AG04449 (cell line): ENCODE data around the gene SH3GL2.

Experiments used
- CTCF ChIA-PET: fragments of 350-600 bp; formaldehyde crosslinking; extraction: SDS; loops from one replicate; lab custom pipeline; 2021; ENCODE audit warnings: antibody characterized with exemption; lab: Yijun Ruan, JAX
- POLR2A ChIA-PET: fragments of 400-600, 350-600 bp; formaldehyde crosslinking; extraction: SDS; loops from one replicate; lab custom pipeline; 2020; ENCODE audit warnings: antibody characterized with exemption, inconsistent platforms; lab: Yijun Ruan, JAX
- DNase-seq: peaks from one replicate; pipeline ENCODE4 v3.0.0-alpha.2; 2010; ENCODE audit warnings: low read depth, low spot score
- H3K4me3 ChIP-seq: 2 replicates; pipeline ENCODE4 v1.5.1; 2011; ENCODE audit warnings: low read depth, mild to moderate bottlenecking, control low read depth, low read length
- TF ChIP-seq, protein P1 (sequence below): IDR thresholded peaks from one replicate; pipeline ENCODE4 v1.5.1; 2011; ENCODE audit warnings: mild to moderate bottlenecking, moderate library complexity, low read length, control low read depth, inconsistent platforms; ENCODE audit not compliant: insufficient read depth; ENCODE audit errors: missing control alignments

The SH3GL2 gene

DNA sequence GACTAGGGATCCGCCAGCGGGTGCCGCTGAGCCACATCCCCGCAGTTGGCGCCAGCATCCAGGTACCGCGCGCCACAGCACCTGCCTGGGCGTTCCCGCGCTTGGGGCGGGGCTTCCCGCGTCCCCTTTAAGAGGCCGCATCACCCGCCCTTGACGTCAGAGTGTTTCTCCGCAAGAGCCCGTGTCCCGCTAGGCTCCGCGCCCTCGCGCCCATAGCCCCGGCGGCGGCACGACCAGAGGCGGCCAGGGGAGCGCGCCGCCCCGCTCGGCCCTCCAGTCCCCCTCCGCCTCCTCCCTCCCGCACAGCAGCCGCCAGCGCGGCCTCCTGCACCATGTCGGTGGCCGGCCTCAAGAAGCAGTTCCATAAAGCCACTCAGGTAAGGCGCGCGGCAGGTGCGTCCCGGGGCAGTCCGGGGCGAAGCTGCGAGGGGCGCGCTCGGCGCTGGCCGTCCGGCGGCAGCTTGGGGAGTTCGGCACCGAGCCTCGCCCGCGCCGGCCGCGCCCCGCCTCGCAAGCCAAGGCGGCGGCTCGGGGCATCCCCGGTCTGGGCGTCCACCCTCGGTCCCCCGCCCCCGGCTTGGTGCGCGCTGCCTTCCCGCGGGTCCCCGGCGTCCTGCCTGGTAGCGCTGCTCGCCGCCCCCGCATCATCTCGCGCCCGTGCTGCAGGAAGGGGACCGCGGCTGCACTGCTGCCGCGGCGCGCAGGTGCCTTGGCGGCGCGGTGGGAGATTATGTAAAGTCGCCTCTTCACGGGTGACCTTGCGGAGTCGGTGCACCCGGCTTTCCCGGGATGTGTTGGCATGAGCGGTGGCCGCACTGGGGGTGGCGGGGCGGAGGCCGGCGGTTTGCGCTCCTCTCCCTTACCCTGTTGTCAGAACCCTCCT is at the start of gene SH3GL2:
SH3GL2 (plus strand) TSS at position 156 of the 883 bp plus-strand sequence.
- ChIA-PET CTCF (no interaction called here), POLR2A (no interaction called here)
- peak within 1 kb of the TSS; percentile 27 for H3K4me3 ChIP-seq
- TF ChIP-seq, protein P1, sequence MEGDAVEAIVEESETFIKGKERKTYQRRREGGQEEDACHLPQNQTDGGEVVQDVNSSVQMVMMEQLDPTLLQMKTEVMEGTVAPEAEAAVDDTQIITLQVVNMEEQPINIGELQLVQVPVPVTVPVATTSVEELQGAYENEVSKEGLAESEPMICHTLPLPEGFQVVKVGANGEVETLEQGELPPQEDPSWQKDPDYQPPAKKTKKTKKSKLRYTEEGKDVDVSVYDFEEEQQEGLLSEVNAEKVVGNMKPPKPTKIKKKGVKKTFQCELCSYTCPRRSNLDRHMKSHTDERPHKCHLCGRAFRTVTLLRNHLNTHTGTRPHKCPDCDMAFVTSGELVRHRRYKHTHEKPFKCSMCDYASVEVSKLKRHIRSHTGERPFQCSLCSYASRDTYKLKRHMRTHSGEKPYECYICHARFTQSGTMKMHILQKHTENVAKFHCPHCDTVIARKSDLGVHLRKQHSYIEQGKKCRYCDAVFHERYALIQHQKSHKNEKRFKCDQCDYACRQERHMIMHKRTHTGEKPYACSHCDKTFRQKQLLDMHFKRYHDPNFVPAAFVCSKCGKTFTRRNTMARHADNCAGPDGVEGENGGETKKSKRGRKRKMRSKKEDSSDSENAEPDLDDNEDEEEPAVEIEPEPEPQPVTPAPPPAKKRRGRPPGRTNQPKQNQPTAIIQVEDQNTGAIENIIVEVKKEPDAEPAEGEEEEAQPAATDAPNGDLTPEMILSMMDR: no peak
- DNase-seq: no peak

DNA sequence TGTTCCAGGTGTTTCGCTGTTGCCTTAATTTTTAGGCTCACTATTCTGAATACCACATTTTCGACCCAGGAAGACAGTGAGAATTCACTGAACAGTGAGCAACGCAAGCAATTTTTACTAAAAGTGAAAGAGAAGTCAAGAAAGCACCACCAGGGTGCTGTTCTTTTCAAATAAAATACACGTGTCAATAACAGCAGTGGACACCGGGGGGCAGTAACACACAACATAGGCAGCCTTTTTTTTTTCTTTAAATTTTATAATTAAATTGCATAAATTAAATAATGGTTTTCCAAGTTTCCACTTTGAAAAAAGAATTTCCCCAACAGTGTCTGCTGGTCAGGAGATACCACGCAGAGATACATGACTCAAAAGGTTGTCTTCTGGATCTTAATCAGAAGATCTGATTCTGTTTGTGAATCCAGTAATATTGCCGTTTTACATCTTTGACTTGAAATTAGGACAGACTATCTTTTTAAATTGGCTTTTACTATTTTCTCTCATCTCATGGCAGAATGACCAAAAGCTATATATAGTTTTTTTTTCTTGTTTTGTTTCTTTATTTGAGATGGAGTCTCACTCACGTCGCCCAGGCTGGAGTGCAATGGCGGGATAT is 47.1 kb upstream of the SH3GL2 start:
- CTCF ChIA-PET: interaction anchor here (0.8 to 4.7 kb wide), 16 partner anchors 10 to 1497 kb away, joined by 3 to 76 read pairs (median 7); no protein-coding TSS in a partner anchor
- peak overlapping the region; percentile 44 for H3K4me3 ChIP-seq
- POLR2A ChIA-PET: no interaction called here
- DNase-seq: no peak
- TF ChIP-seq, protein P1: peak; percentile 49

DNA sequence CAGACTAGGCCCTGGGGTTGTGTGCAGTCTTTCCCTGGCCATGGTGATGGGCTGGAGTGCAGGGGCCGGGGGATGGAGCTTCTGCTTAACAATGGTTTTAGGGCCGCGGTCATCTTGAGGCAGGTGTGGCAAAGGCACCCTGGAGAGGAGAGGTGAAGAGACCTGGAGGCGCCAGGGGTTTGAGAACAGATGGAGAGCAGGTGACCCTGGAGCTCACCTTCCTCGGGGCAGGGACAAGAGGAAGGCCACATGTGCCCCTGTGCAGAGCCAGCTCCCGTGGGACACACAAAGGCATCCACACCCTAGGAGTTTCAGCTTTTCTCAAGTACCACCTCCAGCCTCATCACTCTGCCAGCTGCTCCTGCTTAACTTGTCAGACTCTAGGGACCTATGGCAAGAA is 46.4 kb upstream of the SH3GL2 start:
- no peak for DNase-seq
- TF ChIP-seq, protein P1: no peak
- POLR2A ChIA-PET: no interaction called here
- CTCF ChIA-PET: interaction anchor here (0.8 to 4.7 kb wide), 14 partner anchors 11 to 1925 kb away, joined by 3 to 76 read pairs (median 4); no protein-coding TSS in a partner anchor
- H3K4me3 ChIP-seq: no peak overlapping the region

DNA sequence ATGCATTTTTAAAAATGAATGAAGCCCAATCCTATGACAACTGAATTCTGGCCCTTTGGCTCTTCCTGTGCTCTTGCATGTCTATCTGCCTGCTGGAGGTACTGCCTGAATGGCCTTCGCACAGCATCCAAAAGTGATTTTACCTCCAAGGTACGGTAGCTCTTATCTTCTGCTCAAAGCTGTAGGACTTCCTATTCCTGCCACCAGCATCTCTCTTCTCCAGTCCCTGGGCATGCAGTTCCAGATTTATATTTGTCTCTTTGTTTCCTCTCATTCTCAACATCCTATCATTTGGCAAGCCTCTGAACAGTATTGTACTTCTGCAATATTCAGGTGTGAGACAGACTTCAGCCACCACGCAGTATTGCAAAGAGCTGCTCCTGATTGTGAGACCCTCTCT is 43.7 kb upstream of the SH3GL2 start:
- no peak for DNase-seq
- H3K4me3 ChIP-seq: no peak overlapping the region
- ChIA-PET POLR2A (no interaction called here), CTCF (interaction anchor here (1.1 to 4.7 kb wide), 3 partner anchors 14 to 268 kb away, joined by 3 to 76 read pairs (median 26); no protein-coding TSS in a partner anchor)
- TF ChIP-seq, protein P1: no peak

GRCh38 chr9:17536027-17536426 is 42.8 kb upstream of the SH3GL2 start:
- H3K4me3 ChIP-seq: no peak overlapping the region
- DNase-seq: no peak
- ChIA-PET CTCF (interaction anchor here (4.7 kb wide), 1 partner anchor 267 kb away, joined by 76 read pairs; no protein-coding TSS in a partner anchor), POLR2A (no interaction called here)
- TF ChIP-seq, protein P1: no peak

DNA sequence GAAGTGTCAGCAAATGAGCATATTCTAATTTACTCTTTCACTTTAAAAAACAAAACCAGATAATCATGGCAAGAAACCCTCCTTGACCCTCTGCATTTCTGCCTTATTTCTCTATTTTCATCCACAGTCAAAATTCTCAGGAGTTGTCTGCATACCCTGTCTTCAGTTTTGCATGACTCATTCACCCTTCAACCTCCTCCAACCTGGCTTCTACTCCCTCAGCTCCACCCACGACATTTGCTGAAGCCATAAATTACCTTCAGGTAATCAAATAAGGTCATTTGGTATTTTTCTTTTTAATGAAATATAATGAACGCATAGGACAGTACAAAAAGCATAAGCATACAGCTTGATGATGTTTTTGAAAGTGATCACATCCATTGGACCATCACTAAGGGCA is 27.8 kb upstream of the SH3GL2 start:
- TF ChIP-seq, protein P1: no peak
- CTCF ChIA-PET: no interaction called here
- POLR2A ChIA-PET: no interaction called here
- DNase-seq: no peak
- no peak overlapping the region for H3K4me3 ChIP-seq
